G401.6 (cell line): ENCODE results near the gene CD34.

Experiments
- FAIRE-seq: peaks from 2 replicates; lab custom pipeline; 2012; peaks lifted over from hg19 to GRCh38; lab: Jason Lieb, UNC

Gene CD34

GRCh38 chr1:207872621-207873020, 38.3 kb downstream of the CD34 start:
- no peak for FAIRE-seq

DNA sequence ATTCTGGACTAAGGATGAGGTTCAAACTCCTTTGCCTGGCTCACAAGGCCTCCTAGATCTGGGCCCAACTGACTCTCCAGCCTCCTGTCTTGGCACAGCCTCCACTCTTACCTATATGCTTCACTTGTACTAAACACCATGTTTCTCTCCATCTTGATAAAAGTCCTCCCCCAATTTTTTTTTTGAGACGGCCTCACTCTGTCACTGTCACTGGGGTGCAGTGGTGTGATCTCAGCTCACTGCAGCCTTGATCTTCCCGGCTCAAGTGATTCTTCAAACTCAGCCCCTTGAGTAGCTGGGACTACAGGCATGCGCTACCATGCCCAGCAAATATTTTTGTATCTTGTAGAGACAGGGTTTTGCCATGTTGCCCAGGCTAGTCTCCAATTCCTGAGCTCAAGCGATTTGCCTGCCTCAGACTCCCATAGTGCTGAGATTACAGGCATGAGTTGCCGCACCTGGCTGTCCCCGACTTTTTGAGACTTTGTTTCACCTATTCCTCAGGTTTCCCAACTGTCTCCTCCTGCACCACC, 39.7 kb downstream of the CD34 start:
- FAIRE-seq: no peak

DNA sequence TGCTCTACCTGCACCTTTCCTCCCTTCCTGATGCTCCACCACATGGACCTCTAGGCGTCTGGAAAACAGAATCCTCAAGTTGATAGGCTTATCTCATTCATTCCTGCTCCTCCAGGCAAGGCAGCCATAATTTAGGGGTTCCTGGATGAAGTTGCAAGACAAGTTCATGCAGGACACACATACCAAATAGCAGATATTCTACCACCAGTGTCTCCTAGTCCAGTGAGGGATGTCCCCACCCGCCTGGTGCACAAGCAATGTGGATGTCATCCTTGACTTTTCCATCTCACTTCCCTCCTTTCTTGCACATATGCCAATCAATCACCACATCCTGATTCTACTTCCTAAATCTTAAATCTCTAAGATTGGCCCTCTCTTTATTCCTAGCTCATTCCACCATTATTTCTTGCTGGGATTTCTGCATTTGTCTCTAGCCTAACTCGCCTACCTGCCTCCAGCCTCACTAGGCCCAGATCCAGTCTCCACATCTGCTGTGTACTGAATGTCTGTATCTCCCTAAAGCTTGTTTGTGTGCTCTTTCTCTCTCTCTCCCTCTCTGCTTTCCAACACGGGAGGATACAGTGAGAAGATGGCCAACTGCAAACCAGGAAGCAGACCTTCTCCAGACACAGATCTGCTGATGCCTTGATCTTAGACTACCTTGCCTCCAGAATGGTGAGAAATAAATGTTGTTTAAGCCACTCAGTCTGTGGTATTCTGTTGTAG, 40.5 kb downstream of the CD34 start:
- no peak for FAIRE-seq

GRCh38 chr1:207869859-207870258, 41.1 kb downstream of the CD34 start:
- no peak for FAIRE-seq

DNA sequence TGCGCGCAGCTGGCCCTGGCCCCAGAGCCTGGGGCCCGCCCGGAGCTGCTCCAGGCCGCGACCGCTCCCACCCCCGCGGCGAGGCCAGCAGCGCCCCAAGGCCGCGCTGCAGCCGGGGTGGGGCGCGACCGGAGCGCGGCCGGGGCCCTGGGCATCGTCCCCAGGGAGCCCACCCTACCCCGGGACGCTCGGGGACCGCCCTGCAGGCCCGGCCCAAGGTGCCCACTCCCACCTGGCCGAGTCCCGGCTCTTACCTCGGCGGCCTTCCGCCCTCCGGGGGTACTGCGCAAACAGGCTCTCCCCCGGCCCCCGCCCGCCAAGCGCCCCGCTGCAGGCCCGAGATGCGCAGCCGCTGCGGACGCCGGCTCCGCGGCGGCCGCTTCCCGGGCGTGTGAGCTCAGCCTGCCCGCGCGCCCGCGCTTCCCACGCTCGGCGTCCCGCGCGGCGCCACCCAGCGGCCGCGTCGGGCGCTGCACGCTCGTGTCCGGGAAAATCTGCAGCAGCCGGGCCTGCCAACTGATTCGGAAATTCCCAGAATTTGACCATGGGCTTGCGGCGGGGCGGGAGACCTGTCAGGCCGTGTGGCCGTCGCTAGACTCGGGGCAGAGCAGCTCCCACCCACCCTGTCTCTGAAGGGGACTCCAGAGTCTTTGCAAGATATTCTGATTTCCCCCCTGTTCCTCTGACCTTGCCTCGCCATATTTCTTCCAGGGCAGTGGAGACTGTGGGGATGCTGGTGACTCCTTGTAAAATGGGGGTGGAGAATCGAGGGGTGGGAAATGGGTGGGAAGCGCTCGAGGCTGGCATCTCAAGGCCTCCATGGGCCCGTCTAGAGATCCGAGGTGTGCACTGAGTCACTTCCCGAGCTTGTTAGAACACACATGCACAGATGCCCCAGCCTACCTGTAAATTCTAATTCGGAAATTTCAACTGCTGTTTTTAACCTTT, 41.9 kb downstream of the CD34 start:
- no peak for FAIRE-seq

DNA sequence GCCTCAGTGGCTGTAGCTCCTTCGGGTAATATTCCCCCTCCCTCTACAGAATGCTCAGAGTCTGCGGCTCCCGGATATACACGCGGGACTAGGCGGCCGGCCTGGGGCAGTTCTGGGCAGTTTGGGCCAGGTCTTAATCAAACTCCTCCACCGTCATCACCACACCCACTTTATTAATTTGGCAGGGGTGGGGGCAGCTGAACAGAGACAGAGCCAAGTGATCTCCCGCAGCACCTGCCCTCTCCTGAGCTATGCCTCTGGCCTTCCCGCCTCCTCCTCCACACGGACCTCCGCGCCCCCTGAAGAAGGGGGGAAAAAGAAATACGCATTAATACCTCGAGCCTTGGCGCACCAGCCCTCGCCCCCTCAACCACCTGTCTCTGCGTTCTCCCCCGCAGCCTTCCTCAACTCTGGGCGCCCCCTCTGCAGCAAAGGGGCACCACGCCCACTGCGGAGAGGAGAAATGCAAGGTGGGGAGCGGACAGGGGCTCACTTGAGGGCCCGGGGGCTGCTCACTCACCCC, 42.6 kb downstream of the CD34 start:
- no peak for FAIRE-seq

GRCh38 chr1:207867136-207868109, 43.5 kb downstream of the CD34 start:
- FAIRE-seq: no peak

GRCh38 chr1:207866471-207867135, 44.3 kb downstream of the CD34 start:
- FAIRE-seq: no peak

DNA sequence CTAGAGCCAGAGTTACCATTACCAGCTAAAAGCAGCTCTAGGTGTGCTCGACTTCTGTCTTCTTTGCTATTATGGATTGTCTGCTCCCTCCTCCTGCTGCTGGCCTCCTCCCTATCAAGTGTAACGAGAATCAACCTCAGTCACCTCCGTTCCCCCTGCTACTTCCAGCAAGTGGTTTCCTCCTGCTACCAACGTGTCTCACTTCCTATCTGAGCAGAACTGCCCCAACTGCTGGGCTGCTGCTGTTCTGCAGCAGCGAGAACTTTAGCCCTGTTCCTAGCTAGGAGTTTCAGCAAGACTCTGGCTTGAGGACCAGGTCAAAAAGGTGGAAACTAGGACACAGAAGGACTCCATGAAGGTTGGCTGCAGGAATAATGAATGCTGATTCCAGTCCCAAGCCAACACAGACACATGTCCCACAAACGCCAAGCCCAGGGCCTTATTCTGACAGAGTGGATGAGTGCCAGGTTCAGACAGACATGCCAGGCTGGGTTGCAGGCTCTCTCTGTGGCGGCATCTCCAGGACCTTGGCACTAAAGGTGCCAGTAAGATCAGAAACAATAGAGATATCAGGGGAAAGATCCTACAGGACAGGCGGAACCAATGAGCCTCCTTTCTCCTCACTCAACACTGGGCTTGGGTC, 46.9 kb downstream of the CD34 start:
- FAIRE-seq: no peak

- no peak for FAIRE-seq
These were observed 48.6 kb downstream of the CD34 start for GRCh38 chr1:207862241-207862787.

GRCh38 chr1:207861442-207862177, 49.3 kb downstream of the CD34 start:
- FAIRE-seq: no peak

DNA sequence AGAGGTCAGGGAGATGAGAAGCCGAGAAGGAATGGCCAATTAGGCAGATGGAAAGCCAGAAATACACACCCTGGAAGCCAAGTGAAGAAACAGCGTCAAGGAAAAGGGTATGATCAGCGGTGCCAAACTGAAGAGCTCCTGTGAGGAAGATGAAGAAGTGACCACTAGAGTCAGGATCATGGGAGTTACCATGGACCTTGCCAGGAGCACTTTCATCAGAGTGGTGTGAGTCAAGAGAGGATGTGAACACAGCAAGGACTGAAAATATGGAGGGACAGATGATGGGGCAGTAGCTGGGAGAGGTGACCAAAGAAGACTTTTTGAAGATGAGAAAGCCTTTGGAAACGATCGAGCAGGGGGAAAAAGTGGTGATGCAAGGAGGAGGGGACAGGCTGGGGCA, 50.4 kb downstream of the CD34 start:
- no peak for FAIRE-seq

- no peak for FAIRE-seq
These were observed 52.1 kb downstream of the CD34 start for GRCh38 chr1:207858806-207859205.

GRCh38 chr1:207858281-207858680, 52.6 kb downstream of the CD34 start:
- no peak for FAIRE-seq

- no peak for FAIRE-seq
These were observed 53.5 kb downstream of the CD34 start for GRCh38 chr1:207857447-207857846.

DNA sequence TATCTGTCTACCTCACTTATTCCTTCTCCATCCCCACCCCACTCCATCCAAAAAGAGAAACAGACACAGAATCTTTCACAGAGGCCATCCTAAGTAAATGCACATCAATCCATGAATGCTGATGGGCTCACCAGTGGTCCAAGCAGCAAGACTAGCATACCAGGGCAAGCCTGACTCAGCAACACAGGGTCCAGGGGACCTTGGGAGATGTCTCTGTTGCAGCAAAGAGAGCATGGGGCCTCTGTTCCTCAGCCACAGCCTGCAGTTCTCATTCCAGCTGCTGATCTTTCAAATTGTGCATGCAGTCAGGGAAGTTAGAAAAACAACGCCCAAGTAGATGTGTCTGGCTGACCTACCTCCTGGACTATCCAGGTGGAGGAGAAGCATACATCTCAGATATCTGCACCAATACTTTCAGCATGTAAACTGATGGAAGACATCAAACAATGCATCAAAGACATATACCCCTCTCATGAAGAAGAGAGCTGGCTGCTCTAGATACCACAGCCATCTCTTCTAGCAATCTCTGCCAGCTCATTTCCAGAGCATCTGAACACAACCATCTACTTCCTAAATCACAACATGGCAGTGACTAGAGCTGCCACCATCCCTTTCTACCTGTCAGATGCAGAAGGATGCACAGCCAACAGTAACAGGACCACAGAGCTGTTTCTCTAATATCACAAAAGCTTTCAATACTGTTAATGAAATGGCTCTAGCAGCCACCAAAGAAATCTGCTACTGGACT, 54.5 kb downstream of the CD34 start:
- no peak for FAIRE-seq

DNA sequence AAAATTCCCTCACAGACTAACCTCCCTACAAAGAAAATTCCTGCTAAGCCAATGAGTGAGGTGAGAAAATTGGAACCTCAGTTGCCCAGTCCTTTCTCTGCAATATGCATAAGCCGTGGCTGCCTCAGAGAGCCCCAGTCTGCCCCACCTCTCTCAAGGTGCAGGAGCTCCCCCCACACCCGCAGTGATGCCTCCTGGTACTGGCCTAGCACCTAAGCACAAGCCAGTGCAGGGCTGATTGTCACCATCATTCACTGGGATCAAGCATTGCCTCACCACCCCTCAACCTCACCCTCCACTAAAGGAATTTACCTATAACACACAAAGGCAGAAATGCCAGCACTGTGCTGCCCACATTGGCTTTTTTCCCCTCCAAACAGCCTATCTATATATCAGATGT, 56.9 kb downstream of the CD34 start:
- no peak for FAIRE-seq

- no peak for FAIRE-seq
These were observed 57.6 kb downstream of the CD34 start for GRCh38 chr1:207853372-207853757.
